Spinal cord (tissue), 10 donors: Measurements from ENCODE around the gene L1CAM. TPM values are rescaled to one million over a fixed set of nuclear protein-coding genes. Genes with fewer than 3 reads are reported as not detected.

Experiments used
- DNase-seq, 6 donors: peaks; one replicate each; pipeline versions ENCODE4 v3.0.0 to v3.0.0-alpha.2; 2013 to 2015; ENCODE audit warnings: low spot score in 6 of 6, low read depth in 4 of 6
- H3K27ac ChIP-seq: one replicate; pipeline ENCODE4 v1.5.1; 2013; ENCODE audit warnings: low read depth, low read length, control low read depth
- H3K27me3 ChIP-seq: one replicate; pipeline ENCODE4 v1.6.1; 2013; ENCODE audit warnings: low read length; ENCODE audit not compliant: control insufficient read depth, insufficient read depth
- H3K36me3 ChIP-seq: one replicate; pipeline ENCODE4 v1.6.1; 2013; ENCODE audit warnings: low read length; ENCODE audit not compliant: control insufficient read depth, insufficient read depth
- H3K4me1 ChIP-seq: one replicate; pipeline ENCODE4 v1.6.1; 2013; ENCODE audit warnings: low read length; ENCODE audit not compliant: control insufficient read depth, insufficient read depth
- H3K4me3 ChIP-seq: one replicate; pipeline ENCODE4 v1.5.1; 2013; ENCODE audit warnings: low read depth, low read length, control low read depth
- H3K9me3 ChIP-seq: one replicate; pipeline ENCODE4 v1.6.1; 2013; ENCODE audit warnings: low read length; ENCODE audit not compliant: control insufficient read depth, insufficient read depth
- WGBS: methylation state at CpG from one replicate; pipeline ENCODE4 v1.1.5; 2013; ENCODE audit warnings: missing lambda C conversion rate; ENCODE audit not compliant: insufficient coverage; 5-methylcytosine and 5-hydroxymethylcytosine counted together
- polyA plus RNA-seq, 2 donors: library from polyadenylated mRNA; unstranded; fragments of 120-200 nt; gene quantifications; one replicate each; pipeline ENCODE4 v1.2.1, GENCODE V29; 2013; ENCODE audit not compliant: insufficient read length in 2 of 2
- total RNA-seq, 2 donors: library from RNA; depleted of rRNA in 1 of 2; stranded (reverse); fragments of 120-200 nt in 1 of 2; fragments of >200 nt in 1 of 2; gene quantifications; one replicate each; pipeline versions ENCODE4 v1.2.3 to v1.2.4, GENCODE V29; 2013 to 2014
- donor health status: healthy.

The L1CAM gene
- total and polyA plus RNA-seq, 4 donors, result 26.3 to 179 (median 129) TPM

- DNase-seq, result no peak
- Histone ChIP-seq H3K36me3 (peaks cover 83% of the 10 kb centered on the region), H3K27ac (no peak overlapping the region), H3K4me1 (peaks cover 6% of the 10 kb centered on the region), H3K4me3 (no peak overlapping the region), H3K9me3 (no peaks in the 10 kb centered on the region), H3K27me3 (no peaks in the 10 kb centered on the region)
- 76% methylated on average over 7 of the region's 9 CpGs for WGBS
Measured at GRCh38 chrX:153867139-153867538, 18.8 kb downstream of the L1CAM start.

GRCh38 chrX:153866302-153867019 lies 19.5 kb downstream of the L1CAM start:
- peaks cover 84% of the 10 kb centered on the region for H3K36me3 ChIP-seq
- peaks cover 3% of the 10 kb centered on the region for H3K4me1 ChIP-seq
- DNase-seq, result no peak
- no peak overlapping the region for H3K4me3 ChIP-seq
- WGBS, result 86% methylated on average over 20 of the region's 22 CpGs
- H3K27ac ChIP-seq, result no peak overlapping the region
- no peaks in the 10 kb centered on the region for H3K27me3 ChIP-seq
- H3K9me3 ChIP-seq, result no peaks in the 10 kb centered on the region

GRCh38 chrX:153865685-153866084 lies 20.3 kb downstream of the L1CAM start:
- no peak overlapping the region for H3K27ac ChIP-seq
- no peaks in the 10 kb centered on the region for H3K9me3 ChIP-seq
- no peaks in the 10 kb centered on the region for H3K27me3 ChIP-seq
- no peak for DNase-seq
- H3K36me3 ChIP-seq, result peaks cover 84% of the 10 kb centered on the region
- H3K4me1 ChIP-seq, result peaks cover 3% of the 10 kb centered on the region
- H3K4me3 ChIP-seq, result no peak overlapping the region
- WGBS, result 78% methylated on average over 3 of the region's 9 CpGs

GRCh38 chrX:153865321-153865580 lies 20.7 kb downstream of the L1CAM start:
- DNase-seq, result no peak

GRCh38 chrX:153864561-153865320 lies 21.2 kb downstream of the L1CAM start:
- Histone ChIP-seq H3K4me1 (peaks cover 3% of the 10 kb centered on the region), H3K27ac (no peak overlapping the region), H3K9me3 (no peaks in the 10 kb centered on the region), H3K4me3 (no peak overlapping the region), H3K27me3 (no peaks in the 10 kb centered on the region), H3K36me3 (peaks cover 76% of the 10 kb centered on the region)
- 81% methylated on average over 29 of the region's 30 CpGs for WGBS
- DNase-seq, result no peak

More at GRCh38 chrX:153865321-153865580, 20.7 kb downstream of the L1CAM start:
- Histone ChIP-seq H3K9me3 (no peaks in the 10 kb centered on the region), H3K27ac (no peak overlapping the region), H3K4me1 (peaks cover 3% of the 10 kb centered on the region), H3K27me3 (no peaks in the 10 kb centered on the region), H3K4me3 (no peak overlapping the region), H3K36me3 (peaks cover 81% of the 10 kb centered on the region)
- 92% methylated on average over 10 of the region's 11 CpGs for WGBS

- no peak overlapping the region for H3K4me3 ChIP-seq
- no peak for DNase-seq
- no peak overlapping the region for H3K27ac ChIP-seq
- no peaks in the 10 kb centered on the region for H3K9me3 ChIP-seq
- WGBS, result 81% methylated on average over 5 of the region's 10 CpGs
- peaks cover 70% of the 10 kb centered on the region for H3K36me3 ChIP-seq
- H3K27me3 ChIP-seq, result no peaks in the 10 kb centered on the region
- H3K4me1 ChIP-seq, result peaks cover 3% of the 10 kb centered on the region
Measured at GRCh38 chrX:153864101-153864500, 21.9 kb downstream of the L1CAM start.

GRCh38 chrX:153863251-153863991 lies 22.6 kb downstream of the L1CAM start:
- H3K36me3 ChIP-seq, result peaks cover 63% of the 10 kb centered on the region
- no peak for DNase-seq
- no peak overlapping the region for H3K27ac ChIP-seq
- H3K4me1 ChIP-seq, result peaks cover 3% of the 10 kb centered on the region
- 61% methylated on average over 25 of the region's 28 CpGs for WGBS
- no peaks in the 10 kb centered on the region for H3K9me3 ChIP-seq
- no peaks in the 10 kb centered on the region for H3K27me3 ChIP-seq
- no peak overlapping the region for H3K4me3 ChIP-seq

- Histone ChIP-seq H3K4me1 (peaks cover 3% of the 10 kb centered on the region), H3K27me3 (no peaks in the 10 kb centered on the region), H3K36me3 (peaks cover 56% of the 10 kb centered on the region), H3K4me3 (no peak overlapping the region), H3K9me3 (no peaks in the 10 kb centered on the region), H3K27ac (no peak overlapping the region)
- 55% methylated on average over 19 of the region's 22 CpGs for WGBS
- no peak for DNase-seq
Measured at GRCh38 chrX:153862369-153863250, 23.4 kb downstream of the L1CAM start.

- no peak overlapping the region for H3K4me3 ChIP-seq
- H3K36me3 ChIP-seq, result peaks cover 48% of the 10 kb centered on the region
- peaks cover 3% of the 10 kb centered on the region for H3K4me1 ChIP-seq
- no peak overlapping the region for H3K27ac ChIP-seq
- no peaks in the 10 kb centered on the region for H3K27me3 ChIP-seq
- 65% methylated on average over 20 of the region's 21 CpGs for WGBS
- DNase-seq, result peak in 1 of 6 donors; percentile 65
- H3K9me3 ChIP-seq, result no peaks in the 10 kb centered on the region
Measured at GRCh38 chrX:153861733-153862310, 24.2 kb downstream of the L1CAM start.
